Peyer's patch (tissue), 4 donors: ENCODE results near the gene MRPL39. TPM values are rescaled to one million over a fixed set of nuclear protein-coding genes. Genes with fewer than 3 reads are reported as not detected.

Source experiments
- DNase-seq, 3 donors: peaks; one replicate each; pipeline ENCODE4 v3.0.0-alpha.2; 2017 to 2019
- H3K27ac ChIP-seq, 4 donors: fragments of 200-600 bp; sonication (generic); one replicate each; pipeline ENCODE4 v1.5.1; 2016 to 2019
- H3K27me3 ChIP-seq, 2 donors: fragments of 200-600 bp; sonication (generic); one replicate each; pipeline ENCODE4 v1.5.1; 2019
- H3K36me3 ChIP-seq, 3 donors: fragments of 200-600 bp; sonication (generic); one replicate each; pipeline ENCODE4 v1.5.1; 2016 to 2019
- H3K4me1 ChIP-seq, 4 donors: fragments of 200-600 bp; sonication (generic); one replicate each; pipeline ENCODE4 v1.5.1; 2016 to 2019
- H3K4me3 ChIP-seq, 4 donors: fragments of 200-600 bp; sonication (generic); 1 replicate in 3 of 4; 2 replicates in 1 of 4; pipeline ENCODE4 v1.5.1; 2016 to 2019; ENCODE audit warnings: mild to moderate bottlenecking in 1 of 4
- H3K9me3 ChIP-seq, 4 donors: fragments of 200-600 bp; sonication (generic); one replicate each; pipeline ENCODE4 v1.5.1; 2016 to 2019; ENCODE audit warnings: mild to moderate bottlenecking in 1 of 4
- POLR2A ChIP-seq, 2 donors: fragments of 450-650 bp; IDR thresholded peaks; one replicate each; pipeline ENCODE4 v1.5.1; 2017; ENCODE audit warnings: antibody characterized with exemption in 2 of 2, mild to moderate bottlenecking in 2 of 2, moderate library complexity in 2 of 2
- total RNA-seq, 4 donors: library from RNA; depleted of rRNA; stranded (reverse); fragments of >200 nt; gene quantifications; one replicate each; pipeline ENCODE4 v1.1.0, GENCODE V29; 2016
- TF ChIP-seq, protein P1 (sequence below), 6 experiments: fragments of 450-650 bp in 4 of 6; fragments of 200-600 bp in 2 of 6; sonication (generic) in 1 of 6; IDR thresholded peaks; one replicate each; pipeline ENCODE4 v1.5.1; 2017 to 2019; ENCODE audit warnings: antibody characterized with exemption in 6 of 6, mild to moderate bottlenecking in 3 of 6, moderate library complexity in 1 of 6

MRPL39 gene
- total RNA-seq, 4 donors from 2014 or later = 5.3 to 18.2 (median 16.1) TPM

DNA sequence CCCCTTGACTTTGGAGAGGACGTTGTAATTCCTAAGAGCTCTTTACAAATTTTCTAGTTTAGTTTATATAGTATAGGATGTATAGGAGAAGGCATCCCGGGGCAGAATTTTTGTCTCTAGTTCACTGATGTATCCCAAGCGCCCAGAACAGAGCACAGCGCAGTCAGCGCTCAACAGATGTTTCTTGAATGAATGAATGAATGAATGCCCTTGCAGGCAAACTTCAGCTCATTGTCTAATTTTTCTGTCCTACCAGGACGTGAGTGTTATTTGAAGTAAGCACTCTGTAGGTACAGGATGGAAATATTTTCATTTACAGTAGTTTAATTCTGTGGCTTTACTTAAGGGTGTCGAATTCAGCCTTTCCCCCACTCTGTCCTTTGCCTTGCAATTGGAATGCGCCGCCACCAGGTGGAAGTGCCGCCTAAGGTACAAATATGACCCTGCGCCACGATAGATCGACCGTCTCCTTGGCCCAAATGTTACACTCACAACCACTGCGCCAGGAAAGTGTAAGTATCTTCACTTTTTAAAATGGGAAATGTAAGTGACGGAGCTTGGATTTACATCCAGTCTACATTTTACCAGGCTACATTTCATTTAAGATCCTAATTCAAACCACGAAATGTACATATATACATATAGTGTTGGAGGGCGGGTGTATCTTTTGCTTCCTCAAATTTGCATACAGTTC is 910 bp upstream of the MRPL39 start:
- Histone ChIP-seq H3K4me1 (peaks cover 0 to 13% (median 5%) of the 10 kb centered on the region in 4 donors), H3K9me3 (no peaks in the 10 kb centered on the region), H3K27ac (peak overlapping the region in 2 of 4 donors; percentile 76 to 83), H3K27me3 (no peaks in the 10 kb centered on the region), H3K4me3 (peak overlapping the region; percentile 70 to 88 (median 78)), H3K36me3 (peaks cover 0 to 2% (median 0%) of the 10 kb centered on the region in 3 donors)
- TF ChIP-seq POLR2A (IDR thresholded peaks at IDR 0.05) = no peak
- TF ChIP-seq, protein P1, sequence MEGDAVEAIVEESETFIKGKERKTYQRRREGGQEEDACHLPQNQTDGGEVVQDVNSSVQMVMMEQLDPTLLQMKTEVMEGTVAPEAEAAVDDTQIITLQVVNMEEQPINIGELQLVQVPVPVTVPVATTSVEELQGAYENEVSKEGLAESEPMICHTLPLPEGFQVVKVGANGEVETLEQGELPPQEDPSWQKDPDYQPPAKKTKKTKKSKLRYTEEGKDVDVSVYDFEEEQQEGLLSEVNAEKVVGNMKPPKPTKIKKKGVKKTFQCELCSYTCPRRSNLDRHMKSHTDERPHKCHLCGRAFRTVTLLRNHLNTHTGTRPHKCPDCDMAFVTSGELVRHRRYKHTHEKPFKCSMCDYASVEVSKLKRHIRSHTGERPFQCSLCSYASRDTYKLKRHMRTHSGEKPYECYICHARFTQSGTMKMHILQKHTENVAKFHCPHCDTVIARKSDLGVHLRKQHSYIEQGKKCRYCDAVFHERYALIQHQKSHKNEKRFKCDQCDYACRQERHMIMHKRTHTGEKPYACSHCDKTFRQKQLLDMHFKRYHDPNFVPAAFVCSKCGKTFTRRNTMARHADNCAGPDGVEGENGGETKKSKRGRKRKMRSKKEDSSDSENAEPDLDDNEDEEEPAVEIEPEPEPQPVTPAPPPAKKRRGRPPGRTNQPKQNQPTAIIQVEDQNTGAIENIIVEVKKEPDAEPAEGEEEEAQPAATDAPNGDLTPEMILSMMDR (IDR thresholded peaks at IDR 0.05) = peak; percentile 85 to 92 (median 90)
- DNase-seq = peak; percentile 74 to 92 (median 85)

DNA sequence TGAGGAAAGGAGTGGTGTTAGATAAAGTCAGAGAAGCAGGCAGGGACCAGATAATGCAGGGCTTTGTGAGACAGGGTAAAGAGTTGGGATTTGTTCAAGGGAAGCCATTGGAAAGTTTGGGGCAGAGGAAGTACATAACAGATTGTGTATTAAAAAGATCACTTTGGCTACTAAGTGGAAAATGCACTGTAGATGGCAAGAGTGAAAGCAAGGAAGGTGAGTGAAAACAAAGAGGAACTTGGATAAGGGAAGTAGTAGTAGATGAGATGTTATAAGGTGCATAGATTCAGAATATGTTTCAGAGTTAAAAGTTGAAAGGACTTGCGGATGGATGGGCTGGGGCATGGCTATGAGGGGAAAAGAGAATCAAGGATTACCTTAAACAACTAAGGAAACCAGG is 17.4 kb downstream of the MRPL39 start:
- Histone ChIP-seq H3K4me1 (no peaks in the 10 kb centered on the region), H3K4me3 (no peak overlapping the region), H3K36me3 (peaks cover 0 to 65% (median 0%) of the 10 kb centered on the region in 3 donors), H3K27me3 (no peaks in the 10 kb centered on the region), H3K9me3 (no peaks in the 10 kb centered on the region), H3K27ac (no peak overlapping the region)
- no peak for DNase-seq
- TF ChIP-seq, protein P1 (IDR thresholded peaks at IDR 0.05) = no peak
- TF ChIP-seq POLR2A (IDR thresholded peaks at IDR 0.05) = no peak

DNA sequence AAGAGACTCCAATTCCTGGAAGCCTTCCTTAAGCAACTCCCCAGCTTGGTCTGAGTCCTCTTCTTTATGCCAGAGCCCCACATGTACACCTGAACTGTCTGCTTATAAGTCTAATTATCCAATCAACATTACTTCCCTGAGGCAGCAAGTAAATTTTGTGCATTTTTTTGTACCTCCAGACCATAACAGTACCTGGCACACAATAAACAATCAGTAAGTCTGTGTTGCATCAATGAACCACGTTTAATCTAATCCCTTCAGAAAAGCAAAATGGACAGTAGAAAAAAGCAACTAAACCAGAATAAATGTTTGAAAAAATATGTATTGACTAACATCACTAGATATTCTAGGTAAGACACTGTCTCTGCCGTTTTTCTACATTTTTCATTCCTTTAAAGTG is 20.5 kb downstream of the MRPL39 start:
- H3K4me1 ChIP-seq = no peaks in the 10 kb centered on the region
- no peak for DNase-seq
- H3K36me3 ChIP-seq = peaks cover 0 to 44% (median 0%) of the 10 kb centered on the region in 3 donors
- no peak overlapping the region for H3K27ac ChIP-seq
- no peak overlapping the region for H3K4me3 ChIP-seq
- no peak for TF ChIP-seq POLR2A (IDR thresholded peaks at IDR 0.05)
- TF ChIP-seq, protein P1 (IDR thresholded peaks at IDR 0.05) = no peak
- no peaks in the 10 kb centered on the region for H3K27me3 ChIP-seq
- no peaks in the 10 kb centered on the region for H3K9me3 ChIP-seq

DNA sequence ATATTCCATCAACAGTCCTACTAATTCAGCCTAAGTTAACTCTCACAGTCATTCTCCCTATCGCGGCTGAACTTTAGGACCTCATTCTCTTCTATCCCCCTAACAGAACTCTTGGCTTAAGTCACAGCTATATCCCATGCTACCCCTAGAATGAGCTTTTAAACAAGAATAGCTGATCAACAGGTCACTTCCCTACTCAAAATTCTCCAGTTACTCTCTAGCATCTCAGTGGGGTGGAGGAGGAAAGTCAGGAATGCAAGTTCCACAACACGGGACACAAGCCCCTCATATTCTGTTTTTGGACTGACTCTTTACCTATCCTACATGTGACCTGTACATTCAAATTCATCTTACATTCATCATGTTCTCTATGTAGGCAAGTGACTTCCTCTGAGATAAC is 21.0 kb downstream of the MRPL39 start:
- Histone ChIP-seq H3K36me3 (peaks cover 0 to 40% (median 0%) of the 10 kb centered on the region in 3 donors), H3K27me3 (no peaks in the 10 kb centered on the region), H3K27ac (no peak overlapping the region), H3K9me3 (no peaks in the 10 kb centered on the region), H3K4me1 (no peaks in the 10 kb centered on the region), H3K4me3 (no peak overlapping the region)
- TF ChIP-seq, protein P1 (IDR thresholded peaks at IDR 0.05) = no peak
- no peak for TF ChIP-seq POLR2A (IDR thresholded peaks at IDR 0.05)
- DNase-seq = no peak

DNA sequence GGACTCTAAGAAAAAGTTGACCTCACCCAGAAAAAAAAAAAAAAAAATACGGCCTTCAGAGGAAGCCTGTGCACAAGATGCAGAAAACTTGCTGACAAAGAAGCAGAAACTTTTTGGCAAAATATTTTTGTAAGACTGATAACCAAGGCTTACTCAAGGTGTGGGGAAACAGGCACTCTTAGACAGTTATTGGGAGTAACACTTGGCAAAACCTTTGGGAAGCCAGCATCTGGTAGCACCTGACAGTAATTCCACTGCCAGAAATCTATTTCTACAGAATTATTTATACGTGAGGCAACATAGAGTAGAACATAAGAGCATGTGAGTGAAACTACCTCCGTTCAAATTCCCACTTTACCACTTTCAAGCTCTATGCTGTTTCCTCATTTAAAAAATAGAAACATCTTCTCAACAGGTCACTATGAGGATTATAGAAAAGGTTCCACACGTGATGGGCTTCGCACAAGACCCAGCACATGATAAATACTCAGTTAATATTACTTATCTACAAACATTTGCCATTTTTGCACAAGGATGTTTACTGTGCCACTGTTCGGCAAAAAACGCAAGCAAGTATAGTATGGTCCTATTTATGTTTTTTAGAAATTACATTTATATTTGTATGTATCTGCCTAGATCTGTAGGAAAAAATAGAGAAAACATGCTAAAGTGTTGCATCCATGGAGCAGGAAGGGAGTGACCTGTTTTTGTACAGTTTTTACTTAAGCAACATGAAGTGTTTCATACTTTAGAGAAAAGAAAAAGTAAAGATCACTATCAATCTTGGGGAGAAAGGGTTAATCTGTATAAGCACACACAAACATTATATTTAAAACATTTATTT is 22.2 kb downstream of the MRPL39 start:
- H3K9me3 ChIP-seq = no peaks in the 10 kb centered on the region
- TF ChIP-seq, protein P1 (IDR thresholded peaks at IDR 0.05) = no peak
- no peak for TF ChIP-seq POLR2A (IDR thresholded peaks at IDR 0.05)
- no peaks in the 10 kb centered on the region for H3K27me3 ChIP-seq
- H3K36me3 ChIP-seq = peaks cover 0 to 35% (median 0%) of the 10 kb centered on the region in 3 donors
- DNase-seq = no peak
- no peak overlapping the region for H3K27ac ChIP-seq
- no peak overlapping the region for H3K4me3 ChIP-seq
- no peaks in the 10 kb centered on the region for H3K4me1 ChIP-seq
